GM12873 (cell line): ENCODE measurements around the gene TNFAIP8L1.
A peak's percentile ranks its signal among the peaks of the same experiment; 100 is the strongest.

Experiments used
- CTCF ChIP-seq: IDR thresholded peaks from 2 replicates; pipeline ENCODE4 v1.5.1; 2012; ENCODE audit warnings: low read depth, mild to moderate bottlenecking, moderate library complexity, low read length, control low read depth; ENCODE audit not compliant: insufficient read depth; ENCODE audit errors: missing control alignments

Gene TNFAIP8L1

GRCh38 chr19:4618019-4618418, 21.3 kb upstream of the TNFAIP8L1 start:
- no peak for TF ChIP-seq CTCF

GRCh38 chr19:4619668-4620294, 19.5 kb upstream of the TNFAIP8L1 start:
- no peak for TF ChIP-seq CTCF

GRCh38 chr19:4620675-4621074, 18.6 kb upstream of the TNFAIP8L1 start:
- no peak for TF ChIP-seq CTCF

DNA sequence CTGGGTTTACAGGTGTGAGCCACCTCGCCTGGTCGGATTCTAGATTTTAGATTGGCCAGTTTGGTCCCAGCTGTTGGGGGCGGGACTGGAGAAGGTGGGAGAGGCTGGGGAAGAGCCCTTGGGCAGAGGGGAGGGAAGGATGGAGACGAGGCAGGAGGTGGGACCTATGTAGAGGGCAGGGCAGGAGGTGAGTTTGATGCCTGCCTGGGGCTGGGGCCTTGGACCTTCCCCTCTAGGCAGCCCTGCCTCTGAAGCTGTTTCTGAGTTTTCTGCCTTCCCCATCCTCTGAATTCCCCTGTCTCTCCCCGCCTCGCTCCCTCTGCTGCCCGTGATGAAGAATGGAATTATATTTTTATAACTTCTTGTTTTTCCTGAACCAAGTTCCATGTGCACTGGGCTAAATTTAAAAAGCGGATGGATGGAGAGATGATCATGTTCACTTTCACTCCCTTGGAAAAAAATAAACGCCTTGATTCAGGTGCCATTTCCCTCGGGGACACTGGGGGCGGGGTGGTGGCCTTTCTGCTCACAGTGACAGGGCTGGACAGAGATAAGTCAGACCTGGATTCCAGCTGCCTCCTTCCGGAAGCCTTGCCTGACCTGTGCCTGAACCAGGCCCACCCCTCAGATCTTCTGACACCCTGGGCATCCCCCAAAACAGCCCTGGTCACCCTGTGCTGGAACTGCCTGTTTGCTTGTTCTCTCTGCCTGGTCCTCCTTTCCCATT, 16.5 kb upstream of the TNFAIP8L1 start:
- no peak for TF ChIP-seq CTCF

GRCh38 chr19:4624301-4624700, 15.0 kb upstream of the TNFAIP8L1 start:
- no peak for TF ChIP-seq CTCF

GRCh38 chr19:4624733-4625362, 14.5 kb upstream of the TNFAIP8L1 start:
- peak; percentile 34 for TF ChIP-seq CTCF
